Neural cell (in vitro differentiated cells): ENCODE results near the gene ZP1.

Source experiments
- EP300 ChIP-seq: fragments of 450-650 bp; conservative IDR thresholded peaks from 2 replicates; pipeline ENCODE4 v1.6.1; 2014; ENCODE audit warnings: antibody characterized with exemption, mild to moderate bottlenecking, moderate library complexity; ENCODE audit not compliant: poor library complexity, severe bottlenecking
- TF ChIP-seq, protein P1 (sequence below): fragments of 450-650 bp; IDR thresholded peaks from 2 replicates; pipeline ENCODE4 v1.5.1; 2014; ENCODE audit warnings: antibody characterized with exemption, mild to moderate bottlenecking, moderate library complexity; ENCODE audit not compliant: poor library complexity, severe bottlenecking
- TF ChIP-seq, protein P2 (sequence below): IDR thresholded peaks from 2 replicates; pipeline ENCODE4 v1.6.1; 2012; ENCODE audit warnings: borderline replicate concordance

DNA sequence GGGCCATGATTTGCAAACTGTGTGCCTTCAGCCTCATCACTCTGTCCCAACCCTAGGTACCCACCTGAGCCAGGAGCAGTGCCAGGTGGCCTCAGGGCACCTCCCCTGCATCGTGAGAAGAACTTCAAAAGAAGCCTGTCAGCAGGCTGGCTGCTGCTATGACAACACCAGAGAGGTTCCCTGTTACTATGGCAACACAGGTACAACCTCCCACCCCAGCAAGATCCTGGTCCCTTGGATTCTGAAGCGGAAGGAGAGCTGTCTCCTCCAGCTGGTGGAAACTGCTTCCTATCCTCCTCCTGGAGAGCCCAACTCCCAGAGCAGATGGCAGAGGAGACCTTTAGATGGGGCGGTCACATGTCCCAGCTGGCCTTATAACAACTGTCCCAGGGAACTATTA lies 2.9 kb downstream of the ZP1 start:
- TF ChIP-seq, protein P1, sequence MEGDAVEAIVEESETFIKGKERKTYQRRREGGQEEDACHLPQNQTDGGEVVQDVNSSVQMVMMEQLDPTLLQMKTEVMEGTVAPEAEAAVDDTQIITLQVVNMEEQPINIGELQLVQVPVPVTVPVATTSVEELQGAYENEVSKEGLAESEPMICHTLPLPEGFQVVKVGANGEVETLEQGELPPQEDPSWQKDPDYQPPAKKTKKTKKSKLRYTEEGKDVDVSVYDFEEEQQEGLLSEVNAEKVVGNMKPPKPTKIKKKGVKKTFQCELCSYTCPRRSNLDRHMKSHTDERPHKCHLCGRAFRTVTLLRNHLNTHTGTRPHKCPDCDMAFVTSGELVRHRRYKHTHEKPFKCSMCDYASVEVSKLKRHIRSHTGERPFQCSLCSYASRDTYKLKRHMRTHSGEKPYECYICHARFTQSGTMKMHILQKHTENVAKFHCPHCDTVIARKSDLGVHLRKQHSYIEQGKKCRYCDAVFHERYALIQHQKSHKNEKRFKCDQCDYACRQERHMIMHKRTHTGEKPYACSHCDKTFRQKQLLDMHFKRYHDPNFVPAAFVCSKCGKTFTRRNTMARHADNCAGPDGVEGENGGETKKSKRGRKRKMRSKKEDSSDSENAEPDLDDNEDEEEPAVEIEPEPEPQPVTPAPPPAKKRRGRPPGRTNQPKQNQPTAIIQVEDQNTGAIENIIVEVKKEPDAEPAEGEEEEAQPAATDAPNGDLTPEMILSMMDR = peak; percentile 60
- TF ChIP-seq, protein P2, sequence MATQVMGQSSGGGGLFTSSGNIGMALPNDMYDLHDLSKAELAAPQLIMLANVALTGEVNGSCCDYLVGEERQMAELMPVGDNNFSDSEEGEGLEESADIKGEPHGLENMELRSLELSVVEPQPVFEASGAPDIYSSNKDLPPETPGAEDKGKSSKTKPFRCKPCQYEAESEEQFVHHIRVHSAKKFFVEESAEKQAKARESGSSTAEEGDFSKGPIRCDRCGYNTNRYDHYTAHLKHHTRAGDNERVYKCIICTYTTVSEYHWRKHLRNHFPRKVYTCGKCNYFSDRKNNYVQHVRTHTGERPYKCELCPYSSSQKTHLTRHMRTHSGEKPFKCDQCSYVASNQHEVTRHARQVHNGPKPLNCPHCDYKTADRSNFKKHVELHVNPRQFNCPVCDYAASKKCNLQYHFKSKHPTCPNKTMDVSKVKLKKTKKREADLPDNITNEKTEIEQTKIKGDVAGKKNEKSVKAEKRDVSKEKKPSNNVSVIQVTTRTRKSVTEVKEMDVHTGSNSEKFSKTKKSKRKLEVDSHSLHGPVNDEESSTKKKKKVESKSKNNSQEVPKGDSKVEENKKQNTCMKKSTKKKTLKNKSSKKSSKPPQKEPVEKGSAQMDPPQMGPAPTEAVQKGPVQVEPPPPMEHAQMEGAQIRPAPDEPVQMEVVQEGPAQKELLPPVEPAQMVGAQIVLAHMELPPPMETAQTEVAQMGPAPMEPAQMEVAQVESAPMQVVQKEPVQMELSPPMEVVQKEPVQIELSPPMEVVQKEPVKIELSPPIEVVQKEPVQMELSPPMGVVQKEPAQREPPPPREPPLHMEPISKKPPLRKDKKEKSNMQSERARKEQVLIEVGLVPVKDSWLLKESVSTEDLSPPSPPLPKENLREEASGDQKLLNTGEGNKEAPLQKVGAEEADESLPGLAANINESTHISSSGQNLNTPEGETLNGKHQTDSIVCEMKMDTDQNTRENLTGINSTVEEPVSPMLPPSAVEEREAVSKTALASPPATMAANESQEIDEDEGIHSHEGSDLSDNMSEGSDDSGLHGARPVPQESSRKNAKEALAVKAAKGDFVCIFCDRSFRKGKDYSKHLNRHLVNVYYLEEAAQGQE = peak; percentile 56
- TF ChIP-seq EP300 = peak; percentile 75
